ENCODE results near the gene DYSF.

DNA sequence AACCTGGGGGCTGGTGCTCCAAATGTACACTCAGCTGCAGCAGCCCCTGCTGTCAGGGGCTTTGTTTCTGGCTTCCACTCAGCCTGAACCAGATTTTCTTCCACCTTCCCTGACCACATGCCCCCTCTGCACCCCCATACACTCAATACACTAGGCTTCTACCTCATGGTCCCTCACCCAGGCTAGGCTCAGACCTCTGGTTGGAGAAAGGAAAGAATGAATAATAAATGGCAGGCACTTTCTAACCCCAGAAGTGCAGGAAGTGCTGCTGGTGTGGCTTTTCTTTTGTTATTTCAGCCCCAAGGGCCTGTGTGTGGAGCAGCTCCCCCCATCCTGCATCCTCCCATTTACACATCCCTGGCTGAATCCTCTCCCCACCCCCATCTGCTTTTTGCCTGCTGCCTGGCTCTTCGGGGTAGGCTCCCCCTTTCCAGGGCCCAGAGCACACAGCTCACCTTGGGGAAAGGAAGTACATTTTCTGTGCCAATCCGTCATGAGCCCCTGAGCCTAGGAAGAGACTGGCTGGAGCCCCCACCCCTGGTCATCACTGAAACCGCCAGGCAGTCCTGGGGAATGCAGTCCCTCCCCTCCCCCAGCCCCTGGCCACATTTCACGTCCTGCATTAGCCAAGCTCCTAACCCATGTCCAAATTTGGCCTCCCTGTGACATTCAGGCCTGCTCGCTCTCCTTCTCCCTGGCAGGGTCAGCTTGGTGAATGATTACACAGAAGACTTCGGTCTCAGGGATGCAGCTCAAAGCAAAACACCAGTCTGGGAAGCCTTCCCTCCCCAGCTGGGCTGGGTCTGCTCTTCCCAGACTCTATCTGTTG is 2.6 kb downstream of the DYSF start:
- TF ChIP-seq, protein P1, sequence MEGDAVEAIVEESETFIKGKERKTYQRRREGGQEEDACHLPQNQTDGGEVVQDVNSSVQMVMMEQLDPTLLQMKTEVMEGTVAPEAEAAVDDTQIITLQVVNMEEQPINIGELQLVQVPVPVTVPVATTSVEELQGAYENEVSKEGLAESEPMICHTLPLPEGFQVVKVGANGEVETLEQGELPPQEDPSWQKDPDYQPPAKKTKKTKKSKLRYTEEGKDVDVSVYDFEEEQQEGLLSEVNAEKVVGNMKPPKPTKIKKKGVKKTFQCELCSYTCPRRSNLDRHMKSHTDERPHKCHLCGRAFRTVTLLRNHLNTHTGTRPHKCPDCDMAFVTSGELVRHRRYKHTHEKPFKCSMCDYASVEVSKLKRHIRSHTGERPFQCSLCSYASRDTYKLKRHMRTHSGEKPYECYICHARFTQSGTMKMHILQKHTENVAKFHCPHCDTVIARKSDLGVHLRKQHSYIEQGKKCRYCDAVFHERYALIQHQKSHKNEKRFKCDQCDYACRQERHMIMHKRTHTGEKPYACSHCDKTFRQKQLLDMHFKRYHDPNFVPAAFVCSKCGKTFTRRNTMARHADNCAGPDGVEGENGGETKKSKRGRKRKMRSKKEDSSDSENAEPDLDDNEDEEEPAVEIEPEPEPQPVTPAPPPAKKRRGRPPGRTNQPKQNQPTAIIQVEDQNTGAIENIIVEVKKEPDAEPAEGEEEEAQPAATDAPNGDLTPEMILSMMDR (IDR thresholded peaks at IDR 0.05) = no peak
- no peak for TF ChIP-seq SIN3A (IDR thresholded peaks at IDR 0.05; ENCODE audit: borderline replicate concordance, insufficient read depth, low read depth, low read length)
- TF ChIP-seq, protein P2, sequence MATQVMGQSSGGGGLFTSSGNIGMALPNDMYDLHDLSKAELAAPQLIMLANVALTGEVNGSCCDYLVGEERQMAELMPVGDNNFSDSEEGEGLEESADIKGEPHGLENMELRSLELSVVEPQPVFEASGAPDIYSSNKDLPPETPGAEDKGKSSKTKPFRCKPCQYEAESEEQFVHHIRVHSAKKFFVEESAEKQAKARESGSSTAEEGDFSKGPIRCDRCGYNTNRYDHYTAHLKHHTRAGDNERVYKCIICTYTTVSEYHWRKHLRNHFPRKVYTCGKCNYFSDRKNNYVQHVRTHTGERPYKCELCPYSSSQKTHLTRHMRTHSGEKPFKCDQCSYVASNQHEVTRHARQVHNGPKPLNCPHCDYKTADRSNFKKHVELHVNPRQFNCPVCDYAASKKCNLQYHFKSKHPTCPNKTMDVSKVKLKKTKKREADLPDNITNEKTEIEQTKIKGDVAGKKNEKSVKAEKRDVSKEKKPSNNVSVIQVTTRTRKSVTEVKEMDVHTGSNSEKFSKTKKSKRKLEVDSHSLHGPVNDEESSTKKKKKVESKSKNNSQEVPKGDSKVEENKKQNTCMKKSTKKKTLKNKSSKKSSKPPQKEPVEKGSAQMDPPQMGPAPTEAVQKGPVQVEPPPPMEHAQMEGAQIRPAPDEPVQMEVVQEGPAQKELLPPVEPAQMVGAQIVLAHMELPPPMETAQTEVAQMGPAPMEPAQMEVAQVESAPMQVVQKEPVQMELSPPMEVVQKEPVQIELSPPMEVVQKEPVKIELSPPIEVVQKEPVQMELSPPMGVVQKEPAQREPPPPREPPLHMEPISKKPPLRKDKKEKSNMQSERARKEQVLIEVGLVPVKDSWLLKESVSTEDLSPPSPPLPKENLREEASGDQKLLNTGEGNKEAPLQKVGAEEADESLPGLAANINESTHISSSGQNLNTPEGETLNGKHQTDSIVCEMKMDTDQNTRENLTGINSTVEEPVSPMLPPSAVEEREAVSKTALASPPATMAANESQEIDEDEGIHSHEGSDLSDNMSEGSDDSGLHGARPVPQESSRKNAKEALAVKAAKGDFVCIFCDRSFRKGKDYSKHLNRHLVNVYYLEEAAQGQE (IDR thresholded peaks at IDR 0.05; ENCODE audit: insufficient read depth in 1 of 2, low read depth in 2 of 2, low read length in 1 of 2) = no peak
- TF ChIP-seq POLR2AphosphoS5 (IDR thresholded peaks at IDR 0.05; ENCODE audit: low read depth, low read length) = no peak
- TF ChIP-seq TCF7L2 (IDR thresholded peaks at IDR 0.05; ENCODE audit: low read depth, low read length) = no peak
